C4-2B (cell line): Measurements from ENCODE around the gene PHKB.

Experiments used
- H3K27ac ChIP-seq: fragments of 450-650 bp; 2 replicates; pipeline ENCODE4 v1.5.1; 2017
- CTCF ChIP-seq: fragments of 450-650 bp; conservative IDR thresholded peaks from 2 replicates; pipeline ENCODE4 v1.5.1; 2017; ENCODE audit warnings: mild to moderate bottlenecking
- ZFX ChIP-seq: fragments of 450-650 bp; IDR thresholded peaks from 2 replicates; pipeline ENCODE4 v1.6.1; 2017

Gene PHKB

GRCh38 chr16:47473792-47474191, 12.7 kb downstream of the PHKB start:
- no peak for TF ChIP-seq CTCF
- no peak for TF ChIP-seq ZFX

GRCh38 chr16:47475786-47476185, 14.7 kb downstream of the PHKB start:
- no peak overlapping the region for H3K27ac ChIP-seq
- TF ChIP-seq ZFX (no peak), CTCF (no peak)

More at GRCh38 chr16:47473792-47474191, 12.7 kb downstream of the PHKB start:
- H3K27ac ChIP-seq: no peak overlapping the region

- H3K27ac ChIP-seq: no peak overlapping the region
- TF ChIP-seq CTCF (no peak), ZFX (no peak)
Measured at GRCh38 chr16:47476654-47477345, 15.7 kb downstream of the PHKB start.

- H3K27ac ChIP-seq: no peak overlapping the region
- no peak for TF ChIP-seq ZFX
- TF ChIP-seq CTCF: no peak
Measured at GRCh38 chr16:47477679-47478078, 16.5 kb downstream of the PHKB start.

GRCh38 chr16:47480410-47480809, 19.3 kb downstream of the PHKB start:
- no peak for TF ChIP-seq ZFX
- no peak for TF ChIP-seq CTCF
- H3K27ac ChIP-seq: no peak overlapping the region

- TF ChIP-seq CTCF (no peak), ZFX (no peak)
- H3K27ac ChIP-seq: no peak overlapping the region
Measured at GRCh38 chr16:47481698-47482374, 20.7 kb downstream of the PHKB start.

GRCh38 chr16:47483616-47484015, 22.5 kb downstream of the PHKB start:
- no peak overlapping the region for H3K27ac ChIP-seq
- no peak for TF ChIP-seq ZFX
- TF ChIP-seq CTCF: no peak
